ENCODE measurements around the gene ACAP1.
A peak's percentile ranks its signal among the peaks of the same experiment; 100 is the strongest.

ACAP1 gene

GRCh38 chr17:7318121-7318860 lies 18.0 kb upstream of the ACAP1 start:
- no peaks in the 10 kb centered on the region for H3K9me3 Mint-ChIP-seq
- no peak for DNase-seq
- H3K36me3 Mint-ChIP-seq (ENCODE audit: low read depth) = peaks cover 94% of the 10 kb centered on the region
- H3K27me3 Mint-ChIP-seq = no peaks in the 10 kb centered on the region
- no peak overlapping the region for H3K4me3 Mint-ChIP-seq
- H3K4me1 Mint-ChIP-seq (ENCODE audit: low read depth) = peaks cover 23% of the 10 kb centered on the region
- H3K27ac Mint-ChIP-seq = peak overlapping the region; percentile 73

DNA sequence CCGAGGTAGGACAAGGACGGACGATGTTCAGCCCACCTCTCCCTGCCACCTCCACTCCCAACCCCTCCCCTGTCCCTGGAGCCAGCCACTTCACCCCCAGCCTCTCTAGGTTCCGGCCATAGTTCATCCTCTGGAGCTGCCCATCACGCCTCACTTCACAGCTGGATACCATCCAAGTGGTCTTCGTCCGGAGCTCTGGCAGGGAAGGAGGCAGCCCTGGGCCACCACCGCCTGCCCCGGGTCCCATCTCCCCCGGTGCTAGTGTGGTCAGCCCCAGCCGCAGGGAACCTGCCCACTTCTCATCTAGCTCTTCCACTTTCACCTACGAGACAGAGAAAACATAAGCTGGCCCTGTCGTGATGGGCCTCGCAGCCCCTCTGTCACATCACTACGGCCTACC lies 14.9 kb upstream of the ACAP1 start:
- Mint-ChIP-seq H3K27me3 (no peaks in the 10 kb centered on the region), H3K9me3 (no peaks in the 10 kb centered on the region), H3K4me1 (ENCODE audit: low read depth) (peaks cover 7% of the 10 kb centered on the region), H3K36me3 (ENCODE audit: low read depth) (peaks cover 96% of the 10 kb centered on the region), H3K27ac (peak overlapping the region; percentile 69), H3K4me3 (no peak overlapping the region)
- DNase-seq = no peak

- no peaks in the 10 kb centered on the region for H3K9me3 Mint-ChIP-seq
- no peaks in the 10 kb centered on the region for H3K27me3 Mint-ChIP-seq
- H3K27ac Mint-ChIP-seq = peak overlapping the region; percentile 47
- H3K4me1 Mint-ChIP-seq (ENCODE audit: low read depth) = peaks cover 16% of the 10 kb centered on the region
- H3K36me3 Mint-ChIP-seq (ENCODE audit: low read depth) = peaks cover 96% of the 10 kb centered on the region
- no peak for DNase-seq
- H3K4me3 Mint-ChIP-seq = no peak overlapping the region
Observed at GRCh38 chr17:7322520-7323194, 13.7 kb upstream of the ACAP1 start.

DNA sequence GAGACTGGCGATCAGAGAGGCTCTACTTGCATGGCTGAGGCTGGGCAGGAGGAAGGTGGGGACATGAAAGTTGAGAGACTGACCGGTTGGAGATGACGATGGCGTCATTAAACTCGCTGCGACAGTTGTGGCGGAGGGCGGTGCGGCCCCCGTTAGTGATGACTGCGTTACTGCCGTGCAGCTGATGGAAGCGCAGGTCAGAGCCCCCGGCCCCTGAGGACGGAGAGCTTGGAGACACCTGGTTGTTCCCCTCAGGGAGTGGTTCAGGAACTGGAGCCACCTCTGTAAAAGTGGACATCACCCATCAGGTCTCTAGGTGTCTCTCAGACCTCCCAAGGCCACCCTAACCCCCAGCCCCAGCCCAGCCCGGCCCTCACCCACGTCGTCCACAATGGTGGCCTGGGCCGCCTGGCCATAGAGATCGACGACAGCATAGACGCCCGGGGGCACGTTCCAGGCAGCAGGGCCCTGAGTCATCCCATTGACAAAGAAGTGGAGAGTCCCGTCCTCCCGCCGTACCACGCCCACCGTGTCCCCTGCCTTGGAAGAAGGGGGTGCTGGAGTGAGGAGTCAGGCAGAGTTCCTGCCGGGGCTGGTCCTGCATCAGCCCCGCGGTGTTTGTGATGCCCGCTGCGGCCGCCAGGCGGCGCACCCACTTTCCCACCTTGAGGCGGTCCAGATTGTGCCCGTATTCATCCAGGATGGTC lies 12.4 kb upstream of the ACAP1 start:
- Mint-ChIP-seq H3K4me1 (ENCODE audit: low read depth) (peaks cover 28% of the 10 kb centered on the region), H3K36me3 (ENCODE audit: low read depth) (peaks cover 92% of the 10 kb centered on the region), H3K4me3 (no peak overlapping the region), H3K9me3 (no peaks in the 10 kb centered on the region), H3K27ac (peak overlapping the region; percentile 55), H3K27me3 (no peaks in the 10 kb centered on the region)
- peak; percentile 79 for DNase-seq

- H3K4me1 Mint-ChIP-seq (ENCODE audit: low read depth) = peaks cover 28% of the 10 kb centered on the region
- no peak for DNase-seq
- no peak overlapping the region for H3K27ac Mint-ChIP-seq
- no peaks in the 10 kb centered on the region for H3K27me3 Mint-ChIP-seq
- H3K4me3 Mint-ChIP-seq = no peak overlapping the region
- H3K9me3 Mint-ChIP-seq = no peaks in the 10 kb centered on the region
- H3K36me3 Mint-ChIP-seq (ENCODE audit: low read depth) = peaks cover 87% of the 10 kb centered on the region
Observed at GRCh38 chr17:7324438-7324779, 11.9 kb upstream of the ACAP1 start.

DNA sequence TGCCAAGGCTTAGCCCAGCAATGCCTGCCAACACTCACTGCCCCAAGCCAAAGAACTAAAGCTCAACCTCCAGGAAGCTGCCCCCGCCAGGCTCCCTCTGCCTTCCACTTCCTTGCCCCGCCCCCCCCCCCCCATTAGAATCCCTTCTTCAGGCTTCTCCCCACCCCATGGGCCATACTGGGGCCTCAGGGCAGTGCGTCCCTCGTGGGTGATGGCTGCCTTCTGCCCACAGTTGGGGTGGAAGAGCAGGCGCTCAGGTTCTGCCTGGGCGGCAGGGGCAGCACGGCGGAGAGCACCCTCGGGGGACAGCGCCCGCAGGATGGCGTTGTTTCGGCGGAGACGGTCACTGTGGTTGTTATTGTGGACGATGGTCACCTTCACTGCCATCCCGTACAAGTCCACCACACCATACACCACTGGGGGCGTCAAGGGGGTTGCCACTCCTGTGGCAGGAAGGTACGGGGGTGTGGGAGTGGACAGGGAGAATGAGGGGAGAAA lies 11.2 kb upstream of the ACAP1 start:
- no peak for DNase-seq
- no peak overlapping the region for H3K27ac Mint-ChIP-seq
- no peak overlapping the region for H3K4me3 Mint-ChIP-seq
- H3K4me1 Mint-ChIP-seq (ENCODE audit: low read depth) = peaks cover 30% of the 10 kb centered on the region
- peaks cover 87% of the 10 kb centered on the region for H3K36me3 Mint-ChIP-seq (ENCODE audit: low read depth)
- no peaks in the 10 kb centered on the region for H3K9me3 Mint-ChIP-seq
- H3K27me3 Mint-ChIP-seq = no peaks in the 10 kb centered on the region

DNA sequence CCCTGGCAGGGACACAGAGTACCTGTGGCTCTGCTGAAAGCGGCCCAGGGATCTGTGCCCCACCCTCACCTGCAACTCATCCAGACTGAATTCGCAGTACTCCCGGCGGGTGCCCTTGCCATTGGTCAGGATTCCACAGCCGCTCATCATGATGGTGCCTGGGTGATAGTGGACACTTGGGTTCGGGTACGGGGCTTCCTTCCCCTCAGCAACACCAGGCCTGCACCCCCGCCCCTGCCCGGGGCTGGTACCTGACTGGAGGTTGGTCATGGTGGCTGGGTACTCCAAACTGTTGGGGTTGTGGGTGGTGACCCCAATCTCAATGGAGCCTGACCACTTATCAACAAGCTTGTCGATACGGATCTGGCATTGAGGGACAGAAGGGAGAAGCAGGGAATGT lies 10.1 kb upstream of the ACAP1 start:
- H3K27me3 Mint-ChIP-seq = no peaks in the 10 kb centered on the region
- no peak for DNase-seq
- H3K36me3 Mint-ChIP-seq (ENCODE audit: low read depth) = peaks cover 76% of the 10 kb centered on the region
- H3K4me1 Mint-ChIP-seq (ENCODE audit: low read depth) = peaks cover 39% of the 10 kb centered on the region
- H3K9me3 Mint-ChIP-seq = no peaks in the 10 kb centered on the region
- H3K4me3 Mint-ChIP-seq = peak overlapping the region; percentile 12
- H3K27ac Mint-ChIP-seq = no peak overlapping the region

- Mint-ChIP-seq H3K4me1 (ENCODE audit: low read depth) (peaks cover 43% of the 10 kb centered on the region), H3K27ac (peak overlapping the region; percentile 93), H3K36me3 (ENCODE audit: low read depth) (peaks cover 67% of the 10 kb centered on the region), H3K9me3 (no peaks in the 10 kb centered on the region), H3K4me3 (no peak overlapping the region), H3K27me3 (no peaks in the 10 kb centered on the region)
- no peak for DNase-seq
Observed at GRCh38 chr17:7327056-7327455, 9.3 kb upstream of the ACAP1 start.

DNA sequence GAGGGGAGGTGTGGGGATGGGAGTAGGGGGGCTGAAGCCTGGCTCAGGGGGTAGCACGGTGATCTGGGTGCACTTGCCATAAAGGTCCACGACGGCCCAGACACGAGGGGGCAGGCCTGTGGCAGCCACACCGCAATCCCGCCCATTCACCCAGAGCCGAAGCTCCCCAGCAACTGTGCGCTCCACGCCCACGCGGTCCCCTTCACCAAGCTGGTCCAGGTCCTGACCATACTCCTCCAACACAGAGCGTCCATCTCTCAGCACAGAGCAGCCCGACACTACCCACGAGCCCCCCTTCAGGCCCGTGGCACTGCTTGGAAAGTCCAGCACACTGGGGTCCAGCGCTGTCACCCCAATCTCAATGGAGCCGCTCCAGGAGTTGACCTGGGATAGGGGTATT lies 8.8 kb upstream of the ACAP1 start:
- H3K36me3 Mint-ChIP-seq (ENCODE audit: low read depth) = peaks cover 63% of the 10 kb centered on the region
- H3K27me3 Mint-ChIP-seq = no peaks in the 10 kb centered on the region
- DNase-seq = no peak
- H3K9me3 Mint-ChIP-seq = no peaks in the 10 kb centered on the region
- H3K27ac Mint-ChIP-seq = peak overlapping the region; percentile 93
- peak overlapping the region; percentile 97 for H3K4me3 Mint-ChIP-seq
- H3K4me1 Mint-ChIP-seq (ENCODE audit: low read depth) = peaks cover 47% of the 10 kb centered on the region

GRCh38 chr17:7328009-7328408 lies 8.3 kb upstream of the ACAP1 start:
- peak overlapping the region; percentile 97 for H3K4me3 Mint-ChIP-seq
- no peaks in the 10 kb centered on the region for H3K9me3 Mint-ChIP-seq
- peaks cover 51% of the 10 kb centered on the region for H3K4me1 Mint-ChIP-seq (ENCODE audit: low read depth)
- no peaks in the 10 kb centered on the region for H3K27me3 Mint-ChIP-seq
- no peak for DNase-seq
- H3K36me3 Mint-ChIP-seq (ENCODE audit: low read depth) = peaks cover 58% of the 10 kb centered on the region
- H3K27ac Mint-ChIP-seq = peak overlapping the region; percentile 93

DNA sequence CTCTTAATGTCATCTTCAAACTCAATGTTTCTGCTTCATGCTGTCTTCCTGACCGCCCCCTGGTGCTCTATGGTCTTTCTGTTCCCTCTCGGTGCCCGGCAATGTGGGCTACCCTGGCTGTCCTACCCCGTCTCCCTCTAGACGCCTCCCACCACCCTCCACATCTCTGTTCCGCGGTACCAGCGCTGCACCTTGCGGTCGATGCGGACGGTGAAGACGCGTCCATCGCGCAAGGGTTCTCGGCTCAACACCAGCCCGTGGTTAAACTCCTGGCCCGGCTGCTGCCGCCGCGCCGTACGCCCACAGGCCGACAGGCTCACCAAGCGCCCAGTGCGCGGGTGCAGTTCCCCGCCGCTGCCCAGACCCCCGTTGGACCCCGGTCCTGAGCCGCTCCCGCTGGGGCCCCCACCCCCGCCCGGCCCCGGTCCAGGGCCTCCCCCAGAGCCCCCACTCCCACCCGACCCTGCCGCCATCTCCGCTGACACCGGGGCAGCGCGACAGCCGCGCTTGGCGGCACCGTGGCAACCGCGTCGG lies 7.4 kb upstream of the ACAP1 start, which contains the start of gene NEURL4:
Gene NEURL4 (minus strand): TSS at position 496 of the 534 bp plus-strand sequence. CDS start 23 bp downstream, at position 473.
- H3K4me3 Mint-ChIP-seq = peak within 1 kb of the TSS; percentile 97
- no peaks in the 10 kb centered on the region for H3K27me3 Mint-ChIP-seq
- peaks cover 56% of the 10 kb centered on the region for H3K4me1 Mint-ChIP-seq (ENCODE audit: low read depth)
- no peaks in the 10 kb centered on the region for H3K9me3 Mint-ChIP-seq
- no peak for DNase-seq
- H3K36me3 Mint-ChIP-seq (ENCODE audit: low read depth) = peaks cover 49% of the 10 kb centered on the region
- H3K27ac Mint-ChIP-seq = peak within 1 kb of the TSS; percentile 98

- H3K27ac Mint-ChIP-seq = peak overlapping the region; percentile 98
- peaks cover 43% of the 10 kb centered on the region for H3K36me3 Mint-ChIP-seq (ENCODE audit: low read depth)
- H3K27me3 Mint-ChIP-seq = no peaks in the 10 kb centered on the region
- peak overlapping the region; percentile 97 for H3K4me3 Mint-ChIP-seq
- DNase-seq = peak; percentile 97
- no peaks in the 10 kb centered on the region for H3K9me3 Mint-ChIP-seq
- H3K4me1 Mint-ChIP-seq (ENCODE audit: low read depth) = peaks cover 53% of the 10 kb centered on the region
Observed at GRCh38 chr17:7329374-7329996, 6.8 kb upstream of the ACAP1 start.

- peaks cover 58% of the 10 kb centered on the region for H3K4me1 Mint-ChIP-seq (ENCODE audit: low read depth)
- peak; percentile 89 for DNase-seq
- H3K27ac Mint-ChIP-seq = peak overlapping the region; percentile 98
- peaks cover 37% of the 10 kb centered on the region for H3K36me3 Mint-ChIP-seq (ENCODE audit: low read depth)
- peak overlapping the region; percentile 97 for H3K4me3 Mint-ChIP-seq
- no peaks in the 10 kb centered on the region for H3K9me3 Mint-ChIP-seq
- H3K27me3 Mint-ChIP-seq = no peaks in the 10 kb centered on the region
Observed at GRCh38 chr17:7329997-7330637, 6.2 kb upstream of the ACAP1 start.

GRCh38 chr17:7330638-7331015 lies 5.7 kb upstream of the ACAP1 start:
- Mint-ChIP-seq H3K36me3 (ENCODE audit: low read depth) (peaks cover 32% of the 10 kb centered on the region), H3K4me1 (ENCODE audit: low read depth) (peaks cover 63% of the 10 kb centered on the region), H3K27ac (peak overlapping the region; percentile 98), H3K9me3 (no peaks in the 10 kb centered on the region), H3K4me3 (peak overlapping the region; percentile 97), H3K27me3 (no peaks in the 10 kb centered on the region)
- DNase-seq = no peak

Measured in activated T-cell treated with anti-CD3 and anti-CD28 coated beads, Interleukin-2, amount 50 U/mL, for 24 hours (primary cell).